Esophagus squamous epithelium (tissue), 4 donors: ENCODE measurements around the gene LITAF.

Experiments used
- CTCF ChIP-seq, 6 experiments: fragments of 450-650 bp in 4 of 6; fragments of 200-600 bp in 2 of 6; sonication (generic) in 2 of 6; IDR thresholded peaks; one replicate each; pipeline ENCODE4 v1.5.1; 2016 to 2019; ENCODE audit warnings: antibody characterized with exemption in 6 of 6, mild to moderate bottlenecking in 4 of 6, moderate library complexity in 4 of 6
- POLR2A ChIP-seq, 4 donors: fragments of 450-650 bp; IDR thresholded peaks; one replicate each; pipeline ENCODE4 v1.6.1; 2017; ENCODE audit warnings: antibody characterized with exemption in 4 of 4, mild to moderate bottlenecking in 4 of 4, moderate library complexity in 3 of 4

GRCh38 chr16:11546608-11547061 is 40.1 kb downstream of the LITAF start:
- TF ChIP-seq CTCF (IDR thresholded peaks at IDR 0.05) (no peak), POLR2A (IDR thresholded peaks at IDR 0.05) (no peak)
